K562 (cell line): Measurements from ENCODE around the gene ACOT9. TPM values are rescaled to one million over a fixed set of nuclear protein-coding genes. Genes with fewer than 3 reads are reported as not detected.

Experiments used
- ATAC-seq: fragments of 200-7000 bp; cut with Tn5 transposase; 3 replicates; pipeline ENCODE4 v1.9.1; 2020; ENCODE audit warnings: moderate library complexity
- BruUV-seq: library from RNA; stranded (reverse); fragments of 400-500 nt; replicated peaks from 2 replicates; lab custom pipeline; 2021; lab: Mats Ljungman, UMichigan
- CTCF ChIA-PET: fragments of 300-600 bp; formaldehyde crosslinking; extraction: SDS; loops from one replicate; lab custom pipeline; 2021; ENCODE audit warnings: low intra/inter-chr PET ratio; lab: Yijun Ruan, JAX
- POLR2A ChIA-PET: fragments of 300-600, 350-650 bp; sonication (Branson Sonifier 250); formaldehyde crosslinking; extraction: SDS; loops from one replicate; lab custom pipeline; 2021; ENCODE audit warnings: antibody characterized with exemption, inconsistent platforms; lab: Yijun Ruan, JAX
- DNase-seq, 4 experiments: peaks; one replicate each; pipeline versions ENCODE4 v3.0.0 to v3.0.0-alpha.2; 2011 to 2018; ENCODE audit warnings: low spot score in 3 of 4, mixed read lengths in 3 of 4; ENCODE audit errors: extremely low read depth in 1 of 4
- FAIRE-seq: peaks from 2 replicates; lab custom pipeline; 2011; peaks lifted over from hg19 to GRCh38; lab: Jason Lieb, UNC
- H2AFZ ChIP-seq: 2 replicates; pipeline ENCODE4 v1.6.0; 2011; ENCODE audit warnings: low read depth, low read length, control low read depth, inconsistent platforms
- H3K27ac ChIP-seq: fragments of 200-600 bp; 3 replicates; pipeline ENCODE4 v1.8.0; 2011; ENCODE audit warnings: low read depth, mild to moderate bottlenecking, control low read depth, inconsistent platforms, low read length, moderate library complexity, mixed read lengths; ENCODE audit errors: extremely low read depth
- H3K27me3 ChIP-seq, 2 experiments: fragments of 300-600 bp in 1 of 2; 2 replicates in 1 of 2; 3 replicates in 1 of 2; pipeline versions ENCODE4 v1.6.0 to v1.8.0; 2011; ENCODE audit warnings: inconsistent platforms in 2 of 2, low read length in 2 of 2, mild to moderate bottlenecking in 1 of 2, mixed read lengths in 1 of 2, moderate library complexity in 1 of 2; ENCODE audit not compliant: control insufficient read depth in 2 of 2, insufficient read depth in 2 of 2
- H3K36me3 ChIP-seq: fragments of 300-600 bp; 3 replicates; pipeline ENCODE4 v1.8.0; 2011; ENCODE audit warnings: mild to moderate bottlenecking, low read length, inconsistent platforms; ENCODE audit not compliant: control insufficient read depth, insufficient read depth
- H3K4me1 ChIP-seq, 2 experiments: fragments of 200-600 bp in 1 of 2; replicated peaks in 1 of 2; 2 replicates in 1 of 2; 3 replicates in 1 of 2; pipeline versions ENCODE4 v1.5.1 to v1.8.0; 2011; ENCODE audit warnings: inconsistent platforms in 2 of 2, low read length in 2 of 2, mild to moderate bottlenecking in 1 of 2, mixed read lengths in 1 of 2, moderate library complexity in 1 of 2; ENCODE audit not compliant: control insufficient read depth in 2 of 2, insufficient read depth in 2 of 2
- H3K4me2 ChIP-seq: 2 replicates; pipeline ENCODE4 v1.6.1; 2011; ENCODE audit warnings: low read length, control low read depth, inconsistent platforms, mixed read lengths; ENCODE audit not compliant: insufficient read depth
- H3K4me3 ChIP-seq: fragments of 200-600 bp; sonication (generic), shearing (Covaris generic); 2 replicates; pipeline ENCODE4 v1.5.1; 2016; ENCODE audit warnings: control low read depth, inconsistent platforms
- H3K79me2 ChIP-seq: fragments of 200-600 bp; 3 replicates; pipeline ENCODE4 v1.8.0; 2011; ENCODE audit warnings: low read length, inconsistent platforms; ENCODE audit not compliant: control insufficient read depth, insufficient read depth
- H3K9ac ChIP-seq, 2 experiments: 2 replicates each; pipeline versions ENCODE4 v1.6.0 to v1.6.1; 2011; ENCODE audit warnings: low read depth in 2 of 2, low read length in 2 of 2, control low read depth in 1 of 2, inconsistent platforms in 1 of 2, mild to moderate bottlenecking in 1 of 2, mixed read lengths in 1 of 2; ENCODE audit not compliant: insufficient read depth in 1 of 2
- H3K9me1 ChIP-seq: one replicate; pipeline ENCODE4 v1.6.0; 2011; ENCODE audit warnings: inconsistent platforms, mild to moderate bottlenecking, low read length, moderate library complexity; ENCODE audit not compliant: control insufficient read depth, insufficient read depth
- H3K9me3 ChIP-seq: replicated peaks from 2 replicates; pipeline ENCODE4 v1.5.1; 2011; ENCODE audit warnings: low read depth, low read length, inconsistent platforms; ENCODE audit not compliant: control insufficient read depth, insufficient read depth
- H4K20me1 ChIP-seq: replicated peaks from 2 replicates; pipeline ENCODE4 v1.6.1; 2011; ENCODE audit warnings: low read length, inconsistent platforms, mixed read lengths; ENCODE audit not compliant: control insufficient read depth, insufficient read depth
- ATF1 ChIP-seq, 2 experiments: fragments of 450-650 bp in 1 of 2; IDR thresholded peaks; 2 replicates each; pipeline ENCODE4 v1.6.1; 2016; ENCODE audit warnings: missing compliant biosample characterization in 1 of 2, missing genetic modification characterization in 1 of 2
- CBX1 ChIP-seq: sonication (generic); IDR thresholded peaks from 2 replicates; pipeline ENCODE4 v1.6.1; 2016; ENCODE audit warnings: antibody characterized with exemption, low read depth, mild to moderate bottlenecking
- CBX5 ChIP-seq: IDR thresholded peaks from 2 replicates; pipeline ENCODE4 v1.6.1; 2014; ENCODE audit warnings: low read depth, borderline replicate concordance
- CSDE1 ChIP-seq, 2 experiments: fragments of 450-650 bp; IDR thresholded peaks; 2 replicates each; pipeline ENCODE4 v1.6.1; 2016; ENCODE audit warnings: mild to moderate bottlenecking in 1 of 2
- ETV6 ChIP-seq, 3 experiments: fragments of 150-350 bp in 1 of 3; sonication (generic) in 1 of 3; formaldehyde crosslinking in 1 of 3; IDR thresholded peaks; 2 replicates each; pipeline versions ENCODE4 v1.6.1 to v1.8.0; 2014 to 2022; ENCODE audit warnings: borderline replicate concordance in 2 of 3, low read depth in 2 of 3, antibody characterized with exemption in 1 of 3, low read length in 1 of 3, mild to moderate bottlenecking in 1 of 3, missing genetic modification reagents in 1 of 3
- GTF2B ChIP-seq: IDR thresholded peaks from 2 replicates; pipeline ENCODE4 v1.6.1; 2011; ENCODE audit not compliant: insufficient read length; ENCODE audit errors: extremely low read depth
- HNRNPLL ChIP-seq: fragments of 200-400 bp; formaldehyde crosslinking; IDR thresholded peaks from 2 replicates; pipeline ENCODE4 v1.6.1; 2017; ENCODE audit warnings: low read length, low read depth, mild to moderate bottlenecking; ENCODE audit not compliant: poor library complexity, severe bottlenecking
- IFI16 ChIP-seq: fragments of 250-450 bp; sonication (Bioruptor Pico); IDR thresholded peaks from 2 replicates; pipeline ENCODE4 v2.1.2; 2022; ENCODE audit warnings: mild to moderate bottlenecking, inconsistent platforms
- KLF6 ChIP-seq: fragments of 250-450 bp; sonication (Bioruptor Pico); IDR thresholded peaks from 2 replicates; pipeline ENCODE4 v1.4.0; 2020; ENCODE audit warnings: mild to moderate bottlenecking, moderate library complexity, borderline replicate concordance
- MAZ ChIP-seq, 2 experiments: fragments of 450-650 bp in 1 of 2; sonication (generic) in 1 of 2; formaldehyde crosslinking; IDR thresholded peaks in 1 of 2; conservative IDR thresholded peaks in 1 of 2; 2 replicates each; pipeline versions ENCODE4 v1.4.0 to v1.5.0; 2020; ENCODE audit warnings: mild to moderate bottlenecking in 1 of 2, missing genetic modification reagents in 1 of 2
- PTTG1 ChIP-seq: fragments of 450-650 bp; IDR thresholded peaks from 2 replicates; pipeline ENCODE4 v1.6.1; 2016; ENCODE audit warnings: low read depth, mild to moderate bottlenecking, missing genetic modification characterization, missing compliant biosample characterization
- SAFB2 ChIP-seq: fragments of 200-400 bp; formaldehyde crosslinking; IDR thresholded peaks from 2 replicates; pipeline ENCODE4 v1.6.1; 2018; ENCODE audit warnings: borderline replicate concordance, low read length, low read depth, moderate library complexity; ENCODE audit not compliant: severe bottlenecking
- STAG1 ChIP-seq: sonication (generic); formaldehyde crosslinking; IDR thresholded peaks from 2 replicates; pipeline ENCODE4 v1.5.0; 2020; ENCODE audit warnings: missing genetic modification reagents, borderline replicate concordance
- TAF9B ChIP-seq: fragments of 450-650 bp; IDR thresholded peaks from 2 replicates; pipeline ENCODE4 v1.6.1; 2018; ENCODE audit warnings: mild to moderate bottlenecking; ENCODE audit not compliant: partially characterized antibody
- TCFL5 ChIP-seq: fragments of 250-450 bp; sonication (Bioruptor Pico); conservative IDR thresholded peaks from 2 replicates; pipeline ENCODE4 v1.6.1; 2021; ENCODE audit warnings: mild to moderate bottlenecking, moderate library complexity, matching md5 sums
- ZNF121 ChIP-seq: sonication (generic); formaldehyde crosslinking; conservative IDR thresholded peaks from 2 replicates; pipeline ENCODE4 v1.8.0; 2022; ENCODE audit warnings: missing genetic modification reagents
- ZNF239 ChIP-seq: fragments of 250-450 bp; sonication (Bioruptor Pico); IDR thresholded peaks from 2 replicates; pipeline ENCODE4 v1.4.0; 2020; ENCODE audit warnings: mild to moderate bottlenecking
- ZNF398 ChIP-seq: fragments of 250-450 bp; sonication (Bioruptor Pico); IDR thresholded peaks from 2 replicates; pipeline ENCODE4 v1.8.0; 2021; ENCODE audit warnings: moderate library complexity, mild to moderate bottlenecking, inconsistent platforms
- ZNF76 ChIP-seq: fragments of 250-450 bp; sonication (Bioruptor Pico); IDR thresholded peaks from 2 replicates; pipeline ENCODE4 v1.4.0; 2020; ENCODE audit warnings: mild to moderate bottlenecking, moderate library complexity, borderline replicate concordance
- WGBS: fragments of 100-300 bp; shearing (Covaris generic); methylation state at CpG from one replicate; pipeline ENCODE4 v1.1.6; 2016; ENCODE audit warnings: low coverage, mixed read lengths; ENCODE audit not compliant: insufficient coverage; ENCODE audit errors: missing lambda C conversion rate; 5-methylcytosine and 5-hydroxymethylcytosine counted together
- in situ Hi-C: fragments of 300-500 bp; cut with MboI; formaldehyde crosslinking; loops from 4 replicates; pipeline ENCODE4 v1.15.0; 2018; ENCODE audit warnings: inconsistent platforms, mixed read lengths
- intact Hi-C: fragments of 100-400 bp; cut with micrococcal nuclease; formaldehyde crosslinking; loops from 2 replicates; pipeline ENCODE4 v1.14.2; 2022
- polyA plus RNA-seq, 8 experiments: library from polyadenylated mRNA; depleted of rRNA in 4 of 8; stranded (reverse) in 5 of 8; unstranded in 3 of 8; fragments of >200 nt; fragmentation: Nextera tagmentation in 2 of 8; fragmentation: Illumina TruSeq in 1 of 8; extraction: Ambion mirVana in 2 of 8; extraction: Trizol in 1 of 8; gene quantifications; 2 replicates each; pipeline versions ENCODE4 v1.2.1 to v1.2.3, GENCODE V29; 2011 to 2014; ENCODE audit warnings: inconsistent platforms in 1 of 8, missing spikeins in 1 of 8
- total RNA-seq, 7 experiments: library from RNA; depleted of rRNA in 6 of 7; stranded (reverse); fragments of >200 nt in 6 of 7; fragmentation: Illumina TruSeq in 2 of 7; extraction: Trizol in 2 of 7; gene quantifications; 2 replicates each; pipeline versions ENCODE4 v1.2.1 to v1.2.3, GENCODE V29; 2011 to 2021; ENCODE audit warnings: low replicate concordance in 1 of 7

The ACOT9 gene
- total and polyA plus RNA-seq, 9 of the 15 experiments (the other 6 are each of a cell fraction or from before 2014, with no cell fraction given) = 31.2 to 80.9 (median 45.3) TPM

GRCh38 chrX:23729214-23729613, 13.9 kb downstream of the ACOT9 start:
- CTCF ChIA-PET = no interaction called here

More at GRCh38 chrX:23729214-23729613, 13.9 kb downstream of the ACOT9 start:
- no peaks in the 10 kb centered on the region for H3K27me3 ChIP-seq
- no peak overlapping the region for H3K9ac ChIP-seq
- TF ChIP-seq PTTG1 (tag) (no peak), CBX1 (no peak), CBX5 (no peak), ZNF76 (CRISPR knock-in tag) (no peak), MAZ (CRISPR knock-in tag; conservative IDR thresholded peaks at IDR 0.05 in 1 of 2, IDR thresholded peaks at IDR 0.05 in 1 of 2) (no peak), CSDE1 (IDR thresholded peaks at IDR 0.05) (no peak), TCFL5 (CRISPR knock-in tag) (no peak), ETV6 (IDR thresholded peaks at IDR 0.05; ENCODE audit: borderline replicate concordance in 1 of 2, low read depth in 2 of 2, low read length in 1 of 2) (no peak), ETV6 (CRISPR knock-in tag; IDR thresholded peaks at IDR 0.05; ENCODE audit: borderline replicate concordance) (no peak), ZNF239 (CRISPR knock-in tag) (no peak), HNRNPLL (no peak), IFI16 (no peak), GTF2B (no peak), STAG1 (CRISPR knock-in tag) (no peak), TAF9B (no peak), SAFB2 (no peak), KLF6 (CRISPR knock-in tag) (no peak), ZNF121 (CRISPR knock-in tag) (no peak), ZNF398 (CRISPR knock-in tag) (no peak), ATF1 (CRISPR knock-in tag; IDR thresholded peaks at IDR 0.05) (no peak), ATF1 (tag; IDR thresholded peaks at IDR 0.05) (no peak)
- no peaks in the 10 kb centered on the region for H3K79me2 ChIP-seq
- H3K9me1 ChIP-seq = no peaks in the 10 kb centered on the region
- WGBS = 100% methylated on average over 1 of the region's 1 CpG
- peaks cover 39% of the 10 kb centered on the region for H3K36me3 ChIP-seq
- H3K9me3 ChIP-seq = no peaks in the 10 kb centered on the region
- in situ Hi-C loops = no loop called here
- DNase-seq = no peak
- POLR2A ChIA-PET = interaction anchor here (0.8 kb wide), 1 partner anchor 51 kb away, joined by 3 read pairs; no protein-coding TSS in a partner anchor
- no peak for ATAC-seq
- no peak overlapping the region for H2AFZ ChIP-seq
- no peak overlapping the region for H3K27ac ChIP-seq
- H3K4me1 ChIP-seq = no peaks in the 10 kb centered on the region
- H4K20me1 ChIP-seq = no peaks in the 10 kb centered on the region
- H3K4me3 ChIP-seq = no peak overlapping the region
- intact Hi-C loops = no loop called here
- H3K4me2 ChIP-seq = no peak overlapping the region
- no peak for FAIRE-seq
- no TSS peak for BruUV-seq
